GM19351 (cell line): ENCODE results near the gene IFIT1.
"Not testable (repeated sequence)": the region's sequence is repeated elsewhere in the genome, so short reads cannot be mapped to it uniquely, and the experiment has no call there.

Source experiments
- ATAC-seq: cut with Tn5 transposase; IDR thresholded peaks from one replicate; pipeline ENCODE4 v1.9.1; 2021; ENCODE audit warnings: mild to moderate bottlenecking, moderate library complexity; ENCODE audit not compliant: unreplicated experiment

IFIT1 gene

DNA sequence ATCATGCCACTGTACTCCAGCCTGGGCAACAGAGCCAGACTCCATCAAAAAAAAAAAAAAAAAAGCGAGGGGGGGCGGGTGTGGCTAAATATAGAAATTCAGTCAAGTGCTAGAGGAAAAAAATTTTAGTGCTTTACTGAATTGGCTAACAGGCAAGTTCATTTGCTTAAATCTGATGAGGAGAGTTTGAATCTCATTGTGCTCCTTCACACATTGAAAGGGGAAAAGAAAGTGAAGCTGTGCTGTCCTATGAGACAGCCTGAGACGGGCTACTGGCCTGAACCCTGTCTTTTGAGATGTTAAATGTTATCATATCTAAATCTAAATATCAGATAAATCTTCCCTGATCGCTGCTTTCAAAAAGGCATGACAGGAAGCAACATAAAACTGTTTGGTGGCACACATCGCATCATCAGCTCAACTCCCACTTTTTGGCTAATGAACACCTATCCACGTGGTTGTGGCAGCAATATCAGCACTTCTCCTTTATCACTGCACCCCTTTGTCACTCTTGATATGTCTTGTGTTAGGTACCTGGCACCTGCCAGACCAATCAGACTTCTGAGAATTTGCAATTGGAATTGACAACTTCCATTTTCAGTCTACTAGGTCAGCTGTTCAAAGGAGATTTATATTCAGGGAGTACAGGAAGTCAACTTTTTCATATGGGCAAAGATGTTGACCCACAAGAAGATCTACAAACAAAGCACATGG, 28.5 kb upstream of the IFIT1 start:
- ATAC-seq, result no peak

DNA sequence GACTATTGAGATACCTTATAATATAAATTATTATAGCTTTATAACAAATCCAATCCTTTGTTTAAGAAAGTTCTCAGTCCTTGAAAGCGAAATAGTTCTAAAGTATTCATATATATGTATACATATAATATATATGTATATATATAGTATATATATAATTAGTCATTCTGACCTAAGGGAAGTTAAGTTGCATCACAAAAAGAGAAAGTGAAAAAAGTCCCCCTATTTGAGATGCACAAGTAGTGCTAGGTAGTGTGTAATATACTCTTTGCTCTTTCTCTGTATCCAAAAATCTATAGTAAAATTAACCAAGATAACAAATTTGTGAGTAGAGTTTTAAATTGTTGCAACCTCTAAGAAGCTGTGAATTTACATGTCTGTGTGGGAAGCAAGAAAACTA, 27.9 kb upstream of the IFIT1 start:
- ATAC-seq, result no peak

DNA sequence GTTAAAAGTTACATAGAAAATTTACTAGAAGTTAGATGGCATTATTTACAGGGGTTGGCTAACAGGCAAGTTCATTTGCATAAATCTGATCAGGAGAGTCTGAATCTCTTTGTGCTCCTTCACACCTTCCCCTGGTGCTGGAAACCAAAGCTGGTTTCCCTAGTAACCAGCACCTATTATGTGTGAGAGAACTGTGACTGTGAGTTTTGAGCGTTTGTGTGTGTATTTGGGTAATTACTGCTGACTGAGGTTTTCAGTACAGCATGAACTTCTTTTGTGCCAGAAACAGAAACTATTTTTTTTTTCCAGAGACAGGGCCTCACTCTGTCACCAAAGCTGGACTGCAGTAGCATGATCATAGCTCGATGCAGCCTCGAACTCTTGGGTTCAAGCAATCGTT, 24.9 kb upstream of the IFIT1 start:
- peak; percentile 79 for ATAC-seq

DNA sequence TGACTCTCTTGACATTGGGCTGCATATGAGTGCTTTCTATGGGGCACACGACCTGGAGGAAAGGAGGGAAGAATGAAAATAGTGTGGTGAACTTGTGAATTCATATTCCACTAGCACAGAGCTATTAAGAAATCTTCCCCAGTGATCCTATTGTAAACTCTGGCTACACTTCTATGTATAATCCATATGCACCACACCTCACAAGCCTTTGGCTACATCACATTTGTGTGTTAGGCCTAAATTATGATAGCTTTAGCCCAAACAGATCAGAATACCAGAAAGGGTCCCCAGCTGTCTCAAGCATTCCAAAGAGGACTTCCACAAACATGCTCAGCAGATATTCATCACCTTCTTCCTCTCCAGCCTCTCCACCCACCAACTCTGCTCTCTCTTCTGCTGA, 24.3 kb upstream of the IFIT1 start:
- ATAC-seq, result no peak

DNA sequence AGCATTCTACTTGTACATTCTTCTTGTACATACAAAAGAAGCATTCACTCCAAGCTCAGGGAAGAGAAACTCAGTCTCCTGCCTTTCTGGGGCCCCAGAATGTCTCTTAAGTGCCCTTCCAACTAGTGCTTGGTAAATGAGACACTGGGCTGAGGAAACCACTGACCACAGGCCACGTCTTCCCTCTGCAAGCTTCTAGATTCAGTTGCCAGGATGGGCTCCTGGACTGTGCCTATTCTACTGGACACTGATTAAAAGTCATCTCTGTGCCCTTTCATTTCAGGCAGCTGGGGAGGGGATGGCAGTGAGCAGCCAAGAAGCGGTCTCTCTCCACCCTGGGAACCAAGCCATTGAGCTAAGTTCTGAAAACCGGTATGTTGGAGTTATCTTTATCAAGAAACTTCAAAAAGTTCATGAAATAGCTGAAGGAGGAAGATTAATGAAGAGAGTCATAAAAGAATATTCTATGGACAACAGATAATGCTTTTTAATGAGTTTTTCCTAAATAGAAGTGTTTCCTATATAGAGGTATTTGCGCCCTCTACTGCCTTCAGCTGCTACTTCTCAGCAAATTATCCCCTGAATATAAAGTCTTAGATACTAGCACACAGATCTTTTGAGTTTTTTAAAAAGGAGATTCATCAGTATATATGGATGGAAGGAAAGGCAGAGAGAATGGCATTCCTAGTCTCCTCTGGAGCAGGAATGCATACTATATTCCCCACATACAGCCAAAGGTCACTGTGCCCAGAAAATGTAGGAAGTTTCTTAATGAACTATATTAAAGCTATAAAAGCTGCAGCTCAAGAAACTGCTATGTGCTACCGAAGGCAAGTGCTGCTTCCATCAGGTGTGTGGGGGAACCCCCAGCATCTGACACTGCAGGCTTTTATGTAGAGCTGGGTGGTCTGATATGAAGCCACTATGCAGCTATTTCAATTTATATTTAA, 23.0 kb upstream of the IFIT1 start:
- ATAC-seq, result no peak

DNA sequence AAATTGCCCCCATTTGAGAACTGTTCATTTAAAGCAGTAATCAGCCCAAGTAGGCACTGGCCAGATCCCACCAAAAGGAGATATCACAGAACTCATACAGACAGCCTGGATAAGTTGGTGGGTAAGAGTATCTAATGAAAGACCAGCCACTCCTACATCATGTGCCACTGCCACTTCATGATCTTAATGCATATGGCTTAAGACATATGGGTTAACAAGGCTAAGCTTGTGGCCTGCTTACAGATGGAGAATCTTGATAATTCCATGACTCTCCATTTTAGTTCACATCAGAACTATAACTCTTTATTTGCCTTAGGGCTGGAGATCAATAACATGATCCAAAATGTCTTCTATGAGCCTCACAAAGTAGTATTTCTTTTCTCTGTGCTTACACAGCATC, 21.3 kb upstream of the IFIT1 start:
- no peak for ATAC-seq

DNA sequence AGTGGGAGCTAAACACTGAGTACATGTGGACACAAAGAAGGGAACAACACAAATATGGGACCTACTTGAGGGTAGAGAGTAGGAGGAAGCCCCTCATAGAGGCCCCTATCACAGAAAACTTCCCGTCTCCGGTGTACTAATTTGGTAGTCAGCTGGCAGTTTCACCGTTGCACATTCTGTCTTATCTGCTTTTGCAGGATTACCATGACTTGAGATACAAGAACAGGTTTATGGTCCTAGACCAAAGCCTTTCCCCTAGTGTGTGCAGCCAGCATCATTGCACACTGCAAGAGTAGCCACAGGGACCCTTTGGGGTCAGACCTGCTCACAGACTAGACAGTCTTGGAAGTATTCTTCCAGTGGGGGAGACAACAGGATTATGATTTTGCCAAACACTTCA, 20.4 kb upstream of the IFIT1 start:
- ATAC-seq, result no peak

DNA sequence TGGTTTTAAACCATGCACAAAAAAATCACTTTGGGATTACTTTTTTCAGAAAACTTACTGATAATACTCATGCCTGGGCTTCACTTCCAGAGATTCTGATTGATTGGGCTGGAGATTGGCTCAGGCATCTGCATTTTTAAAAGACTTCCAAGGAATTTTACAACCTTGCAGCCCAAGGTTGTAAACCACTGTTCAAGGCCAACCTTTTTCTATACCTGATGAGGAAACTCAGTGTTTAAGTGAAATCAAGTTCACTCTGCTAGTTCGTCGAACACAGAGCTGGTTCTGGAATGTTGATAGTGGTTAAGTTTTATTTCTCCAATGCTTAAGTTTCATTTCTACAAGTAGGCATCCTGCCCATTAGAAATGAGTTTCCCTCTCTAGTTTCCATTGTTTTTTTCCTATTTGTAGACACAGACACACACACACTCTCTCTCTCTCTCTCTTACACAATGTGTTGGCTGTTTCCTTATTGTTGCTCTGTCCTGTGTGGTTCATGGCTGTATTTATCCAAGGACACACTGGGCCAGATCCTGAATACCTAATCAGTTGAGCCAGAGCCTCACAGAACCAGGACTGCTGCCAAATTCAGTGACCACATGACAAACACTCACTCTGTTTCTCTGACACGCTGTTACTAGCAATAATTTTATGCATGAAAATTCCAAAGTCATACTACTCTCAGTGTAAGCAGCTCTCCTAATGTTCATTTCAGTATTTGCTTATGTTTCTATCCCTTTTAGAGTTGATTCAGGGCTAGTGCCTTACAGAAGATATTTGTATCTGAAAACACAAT, 18.3 kb upstream of the IFIT1 start:
- ATAC-seq, result no peak

DNA sequence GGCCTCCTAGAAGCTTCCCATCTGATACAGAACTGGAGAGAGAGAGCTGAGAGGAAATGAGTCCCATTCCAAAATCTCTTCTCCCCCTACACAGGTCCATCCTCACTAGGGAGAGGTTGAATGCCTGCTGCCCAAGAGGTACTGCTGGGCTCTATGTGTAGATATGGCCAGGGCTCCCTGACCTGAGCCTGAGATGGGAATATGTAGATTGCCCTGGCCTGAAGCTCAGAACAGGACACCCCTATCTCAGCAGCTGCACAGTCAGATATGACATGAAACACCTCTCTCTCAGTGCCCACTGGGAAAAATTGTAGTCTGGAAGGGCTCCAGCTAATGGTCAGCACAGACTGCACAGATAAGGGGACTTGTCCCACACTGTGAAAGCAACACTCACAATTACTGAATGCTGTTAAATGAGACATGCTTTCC, 17.7 kb upstream of the IFIT1 start:
- ATAC-seq, result no peak

DNA sequence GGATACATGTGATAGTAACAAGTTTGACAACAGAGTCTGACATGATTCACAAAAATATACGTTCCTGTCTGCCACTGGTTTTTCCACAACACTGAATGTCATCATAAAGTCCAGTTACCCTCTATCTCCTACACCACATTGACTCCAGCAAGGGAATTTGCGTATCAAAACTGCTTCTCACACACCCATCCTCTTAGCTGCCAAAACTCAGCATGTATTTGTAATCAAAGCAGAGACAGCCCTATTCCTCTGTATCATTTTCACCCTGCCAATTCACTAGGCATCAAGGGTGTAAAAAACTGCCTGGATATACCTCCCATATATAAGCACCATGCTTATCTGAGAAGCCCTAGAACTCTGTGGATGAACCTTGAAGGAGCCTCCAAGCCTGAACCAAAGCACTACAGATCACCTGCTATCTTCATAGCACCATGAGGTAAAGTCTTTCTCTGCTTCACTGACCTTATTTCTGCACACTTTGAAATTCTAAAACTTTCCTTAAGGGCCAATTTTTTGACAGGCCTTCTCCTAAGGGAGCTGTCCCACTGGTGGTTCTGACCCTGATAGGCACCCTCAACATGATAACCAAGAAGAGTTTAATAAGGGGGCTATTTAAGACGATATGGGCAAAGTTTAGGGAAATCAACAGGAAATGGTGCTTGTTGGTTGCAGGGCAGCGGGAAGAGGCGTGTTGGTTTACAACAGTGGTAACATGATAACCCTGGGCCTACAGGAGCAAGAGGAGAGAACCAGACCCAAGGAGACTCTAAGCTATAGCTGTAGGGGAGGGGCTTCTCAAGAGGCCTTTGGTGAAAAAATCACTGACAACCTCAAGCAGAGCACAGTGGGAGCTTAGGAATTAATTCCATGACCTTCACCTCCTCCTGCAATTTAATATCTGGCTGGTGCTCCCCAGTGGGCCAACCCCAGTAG, 14.5 kb upstream of the IFIT1 start, which contains the start of gene IFIT1B:
TSS of gene IFIT1B (plus strand) at position 352 of the 933 bp plus-strand sequence. CDS start at position 432, 80 bp downstream.
- ATAC-seq, result no peak

DNA sequence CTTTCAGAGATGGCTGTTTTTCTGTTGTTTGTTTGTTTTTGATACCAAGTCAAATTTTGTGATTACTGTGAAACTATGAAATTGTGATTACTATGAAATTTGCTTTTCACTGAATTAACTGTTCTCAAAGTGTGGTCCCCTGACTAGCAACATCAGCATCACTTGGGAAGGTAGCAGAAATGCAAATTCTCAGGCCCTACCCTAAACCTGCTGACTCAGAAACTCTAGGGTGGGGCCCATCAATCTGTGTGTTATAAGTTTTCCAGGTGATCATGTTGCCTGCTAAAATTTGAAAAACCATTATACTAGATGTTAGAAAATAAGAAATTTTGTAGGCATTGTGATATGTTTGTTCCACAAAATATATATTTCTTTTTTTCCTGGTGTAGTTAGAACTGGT, 13.3 kb upstream of the IFIT1 start:
- no peak for ATAC-seq

DNA sequence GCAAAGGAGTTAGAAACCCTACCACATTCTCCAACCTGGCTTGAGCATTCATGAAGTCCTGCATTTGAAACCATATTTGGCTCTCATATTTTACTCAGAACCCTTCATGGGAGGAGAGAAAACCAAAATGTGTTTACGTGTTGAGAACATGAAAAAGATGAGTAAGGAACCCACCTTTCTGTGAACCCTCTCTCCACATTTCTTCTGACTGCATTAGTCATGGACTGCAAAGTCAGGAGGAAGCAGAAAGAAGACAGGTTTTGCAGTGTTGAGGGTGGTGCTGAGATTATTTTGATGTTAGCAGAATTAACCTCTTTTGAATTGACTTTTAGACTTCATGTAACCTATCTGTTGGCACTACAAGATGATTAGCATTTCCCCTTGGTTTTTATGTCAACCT, 9.7 kb upstream of the IFIT1 start:
- ATAC-seq, result no peak

DNA sequence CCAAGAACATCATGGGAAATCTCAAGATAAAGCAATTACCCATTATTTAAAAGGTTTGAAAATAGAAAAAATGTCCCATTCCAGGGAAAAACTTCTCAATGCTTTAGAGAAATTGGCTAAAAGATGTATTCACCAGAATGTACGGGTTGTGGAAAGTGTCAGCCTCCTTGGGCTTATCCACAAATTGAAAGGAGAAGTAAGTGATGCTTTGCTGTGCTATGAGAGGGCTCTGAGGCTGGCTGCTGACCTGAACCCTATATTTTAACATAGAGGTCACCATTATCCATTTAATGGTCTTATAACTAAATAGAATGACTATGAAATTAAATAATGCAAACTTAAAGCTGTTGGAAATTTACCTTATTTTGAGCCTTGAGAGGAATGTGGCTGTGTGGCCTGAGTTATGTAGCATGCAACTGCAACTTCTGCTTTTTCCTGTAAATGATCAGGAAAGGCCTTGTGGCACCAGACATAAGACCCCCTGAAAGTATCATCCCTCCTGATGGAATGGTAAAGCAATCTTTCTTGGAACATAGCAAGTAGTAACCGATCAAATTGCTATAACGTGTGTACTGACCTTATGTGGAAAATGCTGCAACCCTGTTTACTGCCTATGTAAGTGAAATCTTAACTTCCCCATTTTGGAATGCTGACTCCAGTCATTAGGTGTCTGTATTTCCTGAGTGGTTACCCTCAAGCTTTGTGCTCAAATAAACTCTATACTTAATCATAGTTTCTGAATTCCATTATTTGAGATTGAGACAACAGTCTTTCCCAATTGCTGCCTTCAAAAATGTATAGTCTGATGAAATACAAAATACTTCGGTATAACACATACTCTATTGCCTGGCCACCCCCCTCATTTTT, 7.7 kb upstream of the IFIT1 start:
- no peak for ATAC-seq

DNA sequence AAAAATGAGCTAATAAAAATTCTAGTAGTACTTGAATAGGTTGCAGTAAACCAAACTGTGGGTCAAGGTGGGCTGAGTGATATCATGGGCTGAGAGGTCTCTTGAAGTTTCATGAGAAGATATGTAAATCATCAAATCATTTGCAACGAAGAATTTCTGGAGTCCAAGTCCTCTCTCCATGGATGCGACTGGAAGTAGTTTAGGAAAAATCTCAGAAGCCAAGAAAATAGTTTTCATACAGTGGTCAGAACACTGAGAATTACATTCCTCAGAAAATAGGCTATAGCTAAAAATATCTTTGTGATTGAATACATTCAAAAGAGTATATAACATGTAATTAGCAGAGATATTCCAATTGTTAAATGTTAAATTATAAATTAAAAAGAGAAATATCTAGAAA, 3.6 kb upstream of the IFIT1 start:
- no peak for ATAC-seq

DNA sequence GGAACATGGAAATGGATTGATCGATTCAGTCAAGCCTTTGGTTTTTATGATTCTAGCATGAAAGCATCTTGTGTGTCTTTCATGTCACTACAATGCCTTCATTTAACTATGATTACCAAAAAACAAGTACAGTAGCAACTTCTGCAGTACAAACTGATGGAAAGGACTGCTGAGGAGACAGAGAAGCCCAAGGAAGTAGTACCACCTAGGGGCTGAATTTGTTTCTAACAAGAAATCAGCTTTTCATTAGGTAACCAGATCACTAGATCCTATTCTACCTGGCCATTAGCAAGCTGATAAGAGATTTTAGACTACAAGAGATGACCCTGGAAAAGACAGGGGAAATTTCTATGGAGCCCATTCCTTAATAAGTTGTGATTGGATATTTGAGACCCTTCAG, 3.2 kb upstream of the IFIT1 start:
- no peak for ATAC-seq

DNA sequence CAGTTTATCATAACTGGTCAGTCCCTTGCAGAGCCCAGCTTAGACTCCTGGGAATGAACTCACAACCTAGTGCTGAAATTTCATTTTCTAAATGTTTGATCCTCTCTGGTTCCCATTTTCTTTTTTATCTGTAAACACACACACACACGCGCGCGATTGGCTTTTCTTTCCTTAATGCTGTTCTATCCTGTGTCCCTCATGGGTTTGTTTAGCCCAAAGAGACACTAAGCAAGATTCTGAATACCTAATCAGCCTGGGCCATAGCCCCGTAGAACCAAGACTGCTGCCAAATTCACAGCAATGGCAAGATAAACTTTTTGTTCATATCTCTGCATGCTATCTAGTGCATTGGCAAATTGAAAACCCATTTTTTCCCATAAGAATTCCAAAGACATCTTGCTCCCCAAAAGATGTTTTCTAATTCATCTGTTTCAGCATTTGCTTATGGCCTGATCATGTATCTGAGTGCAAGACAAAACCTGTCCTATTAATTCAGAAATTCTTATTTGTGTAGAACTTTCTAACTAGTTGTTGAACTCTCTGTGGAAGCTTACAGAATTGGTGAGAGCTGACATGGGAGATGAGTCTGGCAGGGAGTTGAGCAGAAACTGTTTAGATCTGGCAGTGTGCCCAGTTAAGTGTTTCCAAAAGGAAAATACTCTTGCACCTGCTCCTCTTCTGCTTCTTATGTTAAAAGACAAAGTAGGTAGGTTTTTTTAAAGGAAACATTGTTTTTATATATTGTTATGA, 1.8 kb upstream of the IFIT1 start:
- ATAC-seq, result no peak

DNA sequence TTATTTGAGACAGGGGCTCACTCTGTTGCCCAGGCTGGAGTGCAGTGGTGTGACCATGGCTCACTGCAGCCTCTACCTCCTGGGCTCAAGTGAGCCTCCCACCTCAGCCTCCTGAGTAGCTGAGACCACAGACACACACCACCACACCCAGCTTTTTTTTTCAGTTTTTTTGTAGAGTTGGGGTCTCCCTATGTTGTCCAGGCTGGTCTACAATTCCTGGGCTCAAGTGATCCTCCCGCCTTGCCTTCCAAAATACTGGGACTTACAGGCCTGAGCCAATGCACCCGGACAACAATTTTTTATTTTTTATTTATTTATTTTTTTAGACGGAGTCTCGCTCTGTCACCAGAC, 1.2 kb upstream of the IFIT1 start:
- not testable (repeated sequence) for ATAC-seq

DNA sequence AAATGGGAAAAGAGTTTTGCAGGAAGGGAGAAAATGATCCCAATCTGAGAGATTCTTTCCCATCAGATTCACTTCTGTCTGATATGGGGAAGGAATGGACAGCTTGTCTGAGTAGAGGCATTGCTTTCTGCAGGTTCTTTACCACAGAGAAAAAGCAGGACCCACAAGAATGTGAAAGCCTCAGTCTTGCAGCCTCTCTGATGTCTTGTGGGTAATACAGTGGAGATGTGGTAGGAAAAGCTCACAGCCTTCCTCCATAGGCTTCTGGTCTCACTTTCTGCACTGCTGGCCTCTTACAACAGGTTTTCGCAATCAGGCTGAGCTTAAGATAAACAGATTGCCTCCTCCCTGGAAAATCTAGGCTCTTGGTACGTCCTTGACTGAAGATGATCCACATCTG, 551 bp downstream of the IFIT1 start:
- no peak for ATAC-seq

DNA sequence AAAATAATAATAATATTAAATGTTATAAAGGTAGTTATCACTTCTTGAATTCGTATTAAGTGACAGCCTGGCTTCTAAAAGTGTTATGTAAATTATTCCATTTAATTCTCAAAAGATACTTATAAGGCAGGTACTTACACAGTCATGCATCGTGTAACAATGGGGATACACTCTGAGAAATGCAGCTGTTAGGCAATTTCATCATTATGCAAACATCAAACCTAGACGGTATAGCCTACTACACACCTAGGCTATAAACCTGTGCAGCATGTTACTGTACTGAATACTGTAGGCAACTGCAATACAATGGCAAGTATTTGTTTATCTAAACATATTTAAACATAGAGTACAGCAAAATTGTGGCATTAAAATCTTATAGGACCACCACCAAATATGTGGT, 1.5 kb downstream of the IFIT1 start:
- ATAC-seq, result no peak
